ENCODE measurements around the gene CAVIN4. TPM values are rescaled to one million over a fixed set of nuclear protein-coding genes. Genes with fewer than 3 reads are reported as not detected.

Gene CAVIN4
- total RNA-seq, 5 donors from 2014 or later (not counting 1 experiment from before 2014, with no cell fraction given), result 0.13 to 0.26 (median 0.18) TPM; not detected in 1

DNA sequence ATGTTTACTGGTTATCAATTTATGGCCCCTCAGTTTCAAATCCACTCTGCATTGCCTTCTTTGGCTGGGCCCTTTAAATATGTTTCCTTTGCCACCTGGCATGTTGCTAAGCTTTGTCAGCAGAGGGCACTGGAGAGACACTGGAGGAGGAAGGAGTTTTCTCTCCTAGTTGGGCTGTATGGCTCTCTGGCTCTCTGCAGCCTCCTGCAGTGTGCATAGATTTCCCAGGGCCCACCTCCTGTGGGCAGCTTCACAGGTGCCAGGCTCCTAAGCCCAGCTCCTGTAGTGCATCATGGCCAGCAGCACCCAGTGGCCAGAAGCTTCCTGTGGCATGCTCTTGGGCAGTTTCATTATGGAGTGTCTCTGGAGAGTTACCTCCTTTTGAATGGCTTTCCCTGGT is 23.3 kb downstream of the CAVIN4 start:
- H3K27ac Mint-ChIP-seq, result no peak overlapping the region
- H3K9me3 Mint-ChIP-seq, result no peaks in the 10 kb centered on the region
- Histone ChIP-seq H3K4me3 (ENCODE audit: control insufficient read depth in 1 of 2, extremely low read depth in 1 of 2, low read length in 1 of 2) (no peak overlapping the region), H3K9me3 (no peaks in the 10 kb centered on the region), H3K27ac (ENCODE audit: low read length) (no peak overlapping the region), H3K36me3 (ENCODE audit: control insufficient read depth in 2 of 2, extremely low read depth in 1 of 2, insufficient read depth in 1 of 2, low read length in 1 of 2) (no peaks in the 10 kb centered on the region), H3K4me1 (ENCODE audit: control insufficient read depth in 1 of 2, extremely low read depth in 1 of 2, insufficient read depth in 2 of 2, low read length in 2 of 2) (peaks cover 6 to 16% of the 10 kb centered on the region in 2 experiments), H3K27me3 (replicated peaks in 1 of 2; ENCODE audit: control insufficient read depth in 2 of 2, extremely low read depth in 1 of 2, insufficient read depth in 2 of 2, low read length in 1 of 2) (peaks cover 0 to 2% of the 10 kb centered on the region in 2 experiments)
- H3K36me3 Mint-ChIP-seq, result no peaks in the 10 kb centered on the region
- no peak overlapping the region for H3K4me3 Mint-ChIP-seq
- ChIA-PET POLR2A (no interaction called here), CTCF (interaction anchor here (0.9 to 4.1 kb wide), 4 partner anchors 23 to 929 kb away, joined by 3 to 19 read pairs (median 4); partner anchors contain the start of gene CAVIN4 (in 1 of the 2))
- DNase-seq (peak in 21 of 35 experiments; percentile 4 to 44 (median 12)), ATAC-seq (replicated peaks in 1 of 4) (no peak)
- H3K4me1 Mint-ChIP-seq, result peaks cover 18 to 24% (median 23%) of the 10 kb centered on the region in 3 donors
- no peaks in the 10 kb centered on the region for H3K27me3 Mint-ChIP-seq

DNA sequence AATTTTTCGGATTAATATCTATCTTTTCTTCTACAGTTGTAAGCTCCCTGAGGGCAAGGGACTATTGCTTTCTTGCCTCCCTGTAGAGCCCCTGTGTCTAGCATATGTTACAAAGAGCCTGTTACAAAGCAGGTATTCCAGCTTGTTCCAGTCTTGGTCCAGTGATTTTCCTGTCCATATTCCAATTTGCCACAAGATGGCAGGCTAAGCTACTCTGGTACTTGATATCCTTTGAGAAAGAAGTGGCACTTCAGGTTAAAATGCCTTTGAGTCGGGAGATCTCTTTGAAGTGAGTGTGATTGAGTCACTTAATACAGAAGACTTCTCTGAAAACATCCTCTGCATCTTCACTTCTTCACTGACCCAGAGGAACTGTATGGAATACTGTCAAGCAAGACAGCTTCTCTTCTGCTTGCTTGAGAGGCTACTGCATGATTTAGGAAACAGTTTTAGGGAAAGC is 24.5 kb downstream of the CAVIN4 start:
- Histone ChIP-seq H3K27ac (ENCODE audit: low read length) (no peak overlapping the region), H3K9me3 (no peaks in the 10 kb centered on the region), H3K4me3 (ENCODE audit: control insufficient read depth in 1 of 2, extremely low read depth in 1 of 2, low read length in 1 of 2) (no peak overlapping the region), H3K27me3 (replicated peaks in 1 of 2; ENCODE audit: control insufficient read depth in 2 of 2, extremely low read depth in 1 of 2, insufficient read depth in 2 of 2, low read length in 1 of 2) (peaks cover 0 to 2% of the 10 kb centered on the region in 2 experiments), H3K4me1 (ENCODE audit: control insufficient read depth in 1 of 2, extremely low read depth in 1 of 2, insufficient read depth in 2 of 2, low read length in 2 of 2) (peaks cover 6 to 16% of the 10 kb centered on the region in 2 experiments), H3K36me3 (ENCODE audit: control insufficient read depth in 2 of 2, extremely low read depth in 1 of 2, insufficient read depth in 1 of 2, low read length in 1 of 2) (no peaks in the 10 kb centered on the region)
- Mint-ChIP-seq H3K4me3 (no peak overlapping the region), H3K27ac (no peak overlapping the region), H3K36me3 (no peaks in the 10 kb centered on the region), H3K4me1 (peaks cover 17 to 22% (median 19%) of the 10 kb centered on the region in 3 donors), H3K27me3 (no peaks in the 10 kb centered on the region), H3K9me3 (no peaks in the 10 kb centered on the region)
- ChIA-PET POLR2A (interaction anchor here in 1 of 2 donors (0.6 kb wide), 1 partner anchor 718 kb away, joined by 4 read pairs; no protein-coding TSS in a partner anchor), CTCF (interaction anchor here in 1 of 2 donors (0.9 to 4.1 kb wide), 3 partner anchors 24 to 927 kb away, joined by 3 to 19 read pairs (median 3); partner anchors contain the start of gene CAVIN4)
- no CpG with 5 or more reads among the region's 2 CpGs for WGBS (ENCODE audit: insufficient coverage)
- no peak for ATAC-seq (replicated peaks in 1 of 4)
- no peak for DNase-seq

DNA sequence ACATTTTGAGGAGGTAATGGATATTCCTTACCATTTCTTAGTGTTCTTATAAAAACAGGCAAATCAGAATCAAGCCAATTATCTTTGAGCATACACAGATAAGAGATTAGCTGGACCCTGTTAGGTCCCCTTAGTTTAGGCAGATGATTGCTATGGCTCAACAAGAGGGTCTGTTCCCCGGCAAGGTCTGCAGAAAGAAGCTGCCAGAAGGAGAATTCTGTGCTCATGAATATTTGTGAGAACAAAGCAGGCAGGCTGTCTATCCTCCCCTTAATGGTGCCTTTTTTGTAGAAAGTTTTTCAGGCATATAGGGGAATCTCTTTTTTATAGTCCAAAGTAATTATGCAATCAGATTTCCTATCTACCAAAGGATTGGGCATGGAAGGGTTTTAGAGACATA is 27.5 kb downstream of the CAVIN4 start:
- Mint-ChIP-seq H3K9me3 (no peaks in the 10 kb centered on the region), H3K4me1 (peaks cover 0 to 2% (median 0%) of the 10 kb centered on the region in 3 donors), H3K27me3 (no peaks in the 10 kb centered on the region), H3K36me3 (no peaks in the 10 kb centered on the region), H3K27ac (no peak overlapping the region), H3K4me3 (no peak overlapping the region)
- WGBS (ENCODE audit: insufficient coverage), result 60% methylated on average over 1 of the region's 1 CpG
- ATAC-seq (replicated peaks in 1 of 4), result no peak
- H3K4me1 ChIP-seq (ENCODE audit: control insufficient read depth in 1 of 2, extremely low read depth in 1 of 2, insufficient read depth in 2 of 2, low read length in 2 of 2), result no peaks in the 10 kb centered on the region
- peaks cover 0 to 2% of the 10 kb centered on the region in 2 experiments for H3K27me3 ChIP-seq (replicated peaks in 1 of 2; ENCODE audit: control insufficient read depth in 2 of 2, extremely low read depth in 1 of 2, insufficient read depth in 2 of 2, low read length in 1 of 2)
- no peaks in the 10 kb centered on the region for H3K36me3 ChIP-seq (ENCODE audit: control insufficient read depth in 2 of 2, extremely low read depth in 1 of 2, insufficient read depth in 1 of 2, low read length in 1 of 2)
- no peak overlapping the region for H3K4me3 ChIP-seq (ENCODE audit: control insufficient read depth in 1 of 2, extremely low read depth in 1 of 2, low read length in 1 of 2)
- ChIA-PET POLR2A (no interaction called here), CTCF (interaction anchor here in 1 of 2 donors (0.6 kb wide), 1 partner anchor 456 kb away, joined by 4 read pairs; no protein-coding TSS in a partner anchor)
- no peaks in the 10 kb centered on the region for H3K9me3 ChIP-seq
- no peak overlapping the region for H3K27ac ChIP-seq (ENCODE audit: low read length)
- no peak for DNase-seq

DNA sequence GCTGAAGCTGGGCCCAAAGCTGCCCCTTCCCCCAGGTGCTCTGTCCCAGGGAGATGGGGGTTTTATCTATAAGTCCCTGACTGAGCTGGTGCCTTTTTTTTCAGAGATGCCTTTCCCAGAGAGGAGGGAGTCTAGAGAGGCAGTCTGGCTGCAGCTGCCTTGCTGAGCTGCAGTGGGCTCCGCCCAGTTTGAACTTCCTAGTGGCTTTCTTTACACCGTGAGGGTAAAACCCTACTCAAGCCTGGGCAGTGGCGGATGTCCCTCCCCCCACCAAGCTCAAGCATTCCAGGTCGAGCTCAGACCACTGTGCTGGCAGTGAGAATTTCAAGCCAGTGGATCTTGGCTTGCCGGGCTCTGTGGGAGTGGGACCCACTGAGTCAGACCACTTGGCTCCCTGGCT is 41.3 kb downstream of the CAVIN4 start:
- no peak overlapping the region for H3K27ac Mint-ChIP-seq
- CTCF ChIA-PET, result no interaction called here
- no peaks in the 10 kb centered on the region for H3K36me3 ChIP-seq (ENCODE audit: control insufficient read depth in 2 of 2, extremely low read depth in 1 of 2, insufficient read depth in 1 of 2, low read length in 1 of 2)
- POLR2A ChIA-PET, result no interaction called here
- peaks cover 15 to 17% (median 15%) of the 10 kb centered on the region in 3 donors for H3K9me3 Mint-ChIP-seq
- H3K4me1 Mint-ChIP-seq, result no peaks in the 10 kb centered on the region
- H3K27me3 Mint-ChIP-seq, result peaks cover 10 to 20% of the 10 kb centered on the region in 2 donors
- no peak overlapping the region for H3K27ac ChIP-seq (ENCODE audit: low read length)
- no peak overlapping the region for H3K4me3 Mint-ChIP-seq
- WGBS (ENCODE audit: insufficient coverage), result 82% methylated on average over 3 of the region's 5 CpGs
- H3K4me3 ChIP-seq (ENCODE audit: control insufficient read depth in 1 of 2, extremely low read depth in 1 of 2, low read length in 1 of 2), result no peak overlapping the region
- H3K9me3 ChIP-seq, result no peaks in the 10 kb centered on the region
- ATAC-seq (replicated peaks in 1 of 4) (no peak), DNase-seq (no peak)
- no peaks in the 10 kb centered on the region for H3K36me3 Mint-ChIP-seq
- peaks cover 0 to 9% of the 10 kb centered on the region in 2 experiments for H3K27me3 ChIP-seq (replicated peaks in 1 of 2; ENCODE audit: control insufficient read depth in 2 of 2, extremely low read depth in 1 of 2, insufficient read depth in 2 of 2, low read length in 1 of 2)
- H3K4me1 ChIP-seq (ENCODE audit: control insufficient read depth in 1 of 2, extremely low read depth in 1 of 2, insufficient read depth in 2 of 2, low read length in 2 of 2), result no peaks in the 10 kb centered on the region

DNA sequence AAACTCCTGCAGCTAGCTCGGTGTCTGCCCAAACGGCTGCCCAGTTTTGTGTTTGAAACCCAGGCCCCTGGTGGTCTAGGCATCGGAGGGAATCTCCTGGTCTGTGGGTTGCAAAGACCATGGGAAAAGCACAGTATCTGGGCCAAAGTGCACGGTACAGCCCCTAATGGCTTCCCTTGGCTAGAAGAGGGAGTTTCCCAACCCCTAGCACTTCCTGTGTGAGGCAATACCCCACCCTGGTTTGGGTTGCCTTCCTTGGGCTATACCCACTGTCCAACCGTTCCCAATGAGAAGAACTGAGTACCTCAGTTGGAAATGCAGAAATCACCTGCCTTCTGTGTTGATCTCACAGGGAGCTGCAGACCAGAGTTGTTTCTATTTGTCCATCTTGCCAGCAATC is 41.8 kb downstream of the CAVIN4 start:
- no peaks in the 10 kb centered on the region for H3K4me1 ChIP-seq (ENCODE audit: control insufficient read depth in 1 of 2, extremely low read depth in 1 of 2, insufficient read depth in 2 of 2, low read length in 2 of 2)
- Mint-ChIP-seq H3K9me3 (peaks cover 15 to 17% (median 15%) of the 10 kb centered on the region in 3 donors), H3K27me3 (peaks cover 10 to 20% of the 10 kb centered on the region in 2 donors), H3K36me3 (no peaks in the 10 kb centered on the region), H3K4me3 (no peak overlapping the region), H3K4me1 (no peaks in the 10 kb centered on the region), H3K27ac (no peak overlapping the region)
- H3K27me3 ChIP-seq (replicated peaks in 1 of 2; ENCODE audit: control insufficient read depth in 2 of 2, extremely low read depth in 1 of 2, insufficient read depth in 2 of 2, low read length in 1 of 2), result peaks cover 0 to 9% of the 10 kb centered on the region in 2 experiments
- no peaks in the 10 kb centered on the region for H3K36me3 ChIP-seq (ENCODE audit: control insufficient read depth in 2 of 2, extremely low read depth in 1 of 2, insufficient read depth in 1 of 2, low read length in 1 of 2)
- H3K27ac ChIP-seq (ENCODE audit: low read length), result no peak overlapping the region
- DNase-seq (no peak), ATAC-seq (replicated peaks in 1 of 4) (no peak)
- H3K9me3 ChIP-seq, result no peaks in the 10 kb centered on the region
- POLR2A ChIA-PET, result no interaction called here
- no peak overlapping the region for H3K4me3 ChIP-seq (ENCODE audit: control insufficient read depth in 1 of 2, extremely low read depth in 1 of 2, low read length in 1 of 2)
- 50% methylated on average over 4 of the region's 5 CpGs for WGBS (ENCODE audit: insufficient coverage)
- CTCF ChIA-PET, result no interaction called here

DNA sequence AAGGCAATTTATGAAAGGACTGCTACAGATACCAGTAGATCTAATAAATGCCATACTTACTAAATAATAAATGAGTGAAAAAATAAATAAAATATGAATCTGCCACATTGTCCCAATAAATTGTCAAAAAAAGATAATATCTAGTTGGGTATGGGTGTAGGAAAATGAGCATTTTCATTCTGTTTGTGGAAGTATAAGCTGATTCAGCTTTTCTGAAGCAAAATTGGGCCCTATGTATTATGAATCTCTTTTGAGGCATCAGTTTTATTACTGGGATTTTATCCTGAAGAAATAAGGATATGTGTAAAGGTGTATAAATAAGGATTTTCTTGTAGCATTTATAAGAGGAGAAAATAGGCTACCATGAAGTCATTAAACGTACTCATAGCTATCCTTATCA is 46.1 kb downstream of the CAVIN4 start:
- Mint-ChIP-seq H3K4me3 (no peak overlapping the region), H3K27me3 (peaks cover 5 to 10% of the 10 kb centered on the region in 2 donors), H3K36me3 (no peaks in the 10 kb centered on the region), H3K27ac (no peak overlapping the region), H3K4me1 (no peaks in the 10 kb centered on the region), H3K9me3 (peaks cover 0 to 12% (median 6%) of the 10 kb centered on the region in 3 donors)
- H3K27ac ChIP-seq (ENCODE audit: low read length), result no peak overlapping the region
- H3K9me3 ChIP-seq, result no peaks in the 10 kb centered on the region
- H3K4me3 ChIP-seq (ENCODE audit: control insufficient read depth in 1 of 2, extremely low read depth in 1 of 2, low read length in 1 of 2), result no peak overlapping the region
- peaks cover 0 to 6% of the 10 kb centered on the region in 2 experiments for H3K27me3 ChIP-seq (replicated peaks in 1 of 2; ENCODE audit: control insufficient read depth in 2 of 2, extremely low read depth in 1 of 2, insufficient read depth in 2 of 2, low read length in 1 of 2)
- POLR2A ChIA-PET, result no interaction called here
- DNase-seq, result no peak
- H3K4me1 ChIP-seq (ENCODE audit: control insufficient read depth in 1 of 2, extremely low read depth in 1 of 2, insufficient read depth in 2 of 2, low read length in 2 of 2), result no peaks in the 10 kb centered on the region
- no CpG with 5 or more reads among the region's 1 CpG for WGBS (ENCODE audit: insufficient coverage)
- CTCF ChIA-PET, result no interaction called here
- H3K36me3 ChIP-seq (ENCODE audit: control insufficient read depth in 2 of 2, extremely low read depth in 1 of 2, insufficient read depth in 1 of 2, low read length in 1 of 2), result no peaks in the 10 kb centered on the region
- ATAC-seq (replicated peaks in 1 of 4), result no peak

Measured in T-cell (primary cell).